ENCODE measurements around the gene ELP5.

DNA sequence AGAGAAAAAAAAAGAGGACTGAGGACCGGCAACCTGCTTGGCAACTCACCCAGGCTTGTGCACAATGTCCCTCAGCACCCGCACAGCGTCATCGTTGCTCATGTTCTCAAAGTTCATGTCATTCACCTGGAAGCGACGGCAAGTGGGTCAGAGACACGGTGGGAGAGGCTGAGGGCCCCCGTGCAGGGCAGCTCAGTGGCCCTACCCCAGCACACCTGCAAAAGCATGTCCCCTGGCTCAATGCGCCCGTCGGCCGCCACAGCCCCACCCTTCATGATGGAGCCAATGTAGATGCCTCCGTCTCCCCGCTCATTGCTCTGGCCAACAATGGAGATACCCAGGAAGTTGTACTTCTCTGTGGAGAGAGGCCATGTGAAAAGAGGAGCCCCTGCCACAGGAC lies 23.1 kb upstream of the ELP5 start:
- TF ChIP-seq POLR2A (IDR thresholded peaks at IDR 0.05; ENCODE audit: low read depth, low read length) (no peak), MYC (IDR thresholded peaks at IDR 0.05; ENCODE audit: low read depth, low read length) (no peak), JUN (IDR thresholded peaks at IDR 0.05; ENCODE audit: borderline replicate concordance, insufficient read depth, insufficient read length, low read depth) (no peak), POLR2AphosphoS5 (IDR thresholded peaks at IDR 0.05; ENCODE audit: insufficient read depth, low read depth, low read length) (no peak)
- TF ChIP-seq, protein P1, sequence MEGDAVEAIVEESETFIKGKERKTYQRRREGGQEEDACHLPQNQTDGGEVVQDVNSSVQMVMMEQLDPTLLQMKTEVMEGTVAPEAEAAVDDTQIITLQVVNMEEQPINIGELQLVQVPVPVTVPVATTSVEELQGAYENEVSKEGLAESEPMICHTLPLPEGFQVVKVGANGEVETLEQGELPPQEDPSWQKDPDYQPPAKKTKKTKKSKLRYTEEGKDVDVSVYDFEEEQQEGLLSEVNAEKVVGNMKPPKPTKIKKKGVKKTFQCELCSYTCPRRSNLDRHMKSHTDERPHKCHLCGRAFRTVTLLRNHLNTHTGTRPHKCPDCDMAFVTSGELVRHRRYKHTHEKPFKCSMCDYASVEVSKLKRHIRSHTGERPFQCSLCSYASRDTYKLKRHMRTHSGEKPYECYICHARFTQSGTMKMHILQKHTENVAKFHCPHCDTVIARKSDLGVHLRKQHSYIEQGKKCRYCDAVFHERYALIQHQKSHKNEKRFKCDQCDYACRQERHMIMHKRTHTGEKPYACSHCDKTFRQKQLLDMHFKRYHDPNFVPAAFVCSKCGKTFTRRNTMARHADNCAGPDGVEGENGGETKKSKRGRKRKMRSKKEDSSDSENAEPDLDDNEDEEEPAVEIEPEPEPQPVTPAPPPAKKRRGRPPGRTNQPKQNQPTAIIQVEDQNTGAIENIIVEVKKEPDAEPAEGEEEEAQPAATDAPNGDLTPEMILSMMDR (IDR thresholded peaks at IDR 0.05; ENCODE audit: extremely low read depth in 1 of 2, insufficient read depth in 1 of 2, low read depth in 1 of 2, low read length in 2 of 2), result no peak
